Upper lobe of right lung (tissue), 1 donor: ENCODE data around the gene MS4A6E. TPM values are rescaled to one million over a fixed set of nuclear protein-coding genes. Genes with fewer than 3 reads are reported as not detected.
A peak's percentile ranks its signal among the peaks of the same experiment; 100 is the strongest.

Source experiments
- ATAC-seq: fragments of 200-7000 bp; cut with Tn5 transposase; one replicate; pipeline ENCODE4 v1.9.1; 2020; ENCODE audit warnings: mild to moderate bottlenecking, moderate library complexity
- DNase-seq: peaks from one replicate; pipeline ENCODE4 v3.0.0-alpha.2; 2020
- H3K27ac ChIP-seq: fragments of 200-600 bp; one replicate; pipeline ENCODE4 v1.8.0; 2022
- H3K27me3 ChIP-seq: fragments of 200-600 bp; one replicate; pipeline ENCODE4 v1.8.0; 2022; ENCODE audit warnings: mild to moderate bottlenecking
- H3K36me3 ChIP-seq: fragments of 200-600 bp; one replicate; pipeline ENCODE4 v1.8.0; 2022
- H3K4me1 ChIP-seq: fragments of 200-600 bp; one replicate; pipeline ENCODE4 v1.8.0; 2022
- H3K4me3 ChIP-seq: fragments of 200-600 bp; one replicate; pipeline ENCODE4 v1.8.0; 2022; ENCODE audit warnings: mild to moderate bottlenecking
- H3K9me3 ChIP-seq: fragments of 200-600 bp; one replicate; pipeline ENCODE4 v1.8.0; 2022
- intact Hi-C: fragments of 100-400 bp; cut with DNase I; formaldehyde crosslinking; loops from one replicate; pipeline ENCODE4 v1.11.0; 2022
- total RNA-seq: library from RNA; stranded (reverse); fragmentation: NEBNext Ultra II Directional; extraction: Animal tissue kit (Norgen Biotek cat#: 25700); gene quantifications from one replicate; pipeline ENCODE4 v1.2.1, GENCODE V29; 2021
- TF ChIP-seq, protein P1 (sequence below): fragments of 200-600 bp; IDR thresholded peaks from one replicate; pipeline ENCODE4 v1.8.0; 2022; ENCODE audit warnings: antibody characterized with exemption
- donor health status: DM: no; HTN: yes; CAD: no; lungs with severe emphysema.

Gene MS4A6E
- total RNA-seq, 1 donor from 2014 or later, result not detected

- peak; percentile 81 for ATAC-seq
- no peak overlapping the region for H3K4me3 ChIP-seq
- intact Hi-C loops, result no loop called here
- no peaks in the 10 kb centered on the region for H3K9me3 ChIP-seq
- no peaks in the 10 kb centered on the region for H3K36me3 ChIP-seq
- TF ChIP-seq, protein P1, sequence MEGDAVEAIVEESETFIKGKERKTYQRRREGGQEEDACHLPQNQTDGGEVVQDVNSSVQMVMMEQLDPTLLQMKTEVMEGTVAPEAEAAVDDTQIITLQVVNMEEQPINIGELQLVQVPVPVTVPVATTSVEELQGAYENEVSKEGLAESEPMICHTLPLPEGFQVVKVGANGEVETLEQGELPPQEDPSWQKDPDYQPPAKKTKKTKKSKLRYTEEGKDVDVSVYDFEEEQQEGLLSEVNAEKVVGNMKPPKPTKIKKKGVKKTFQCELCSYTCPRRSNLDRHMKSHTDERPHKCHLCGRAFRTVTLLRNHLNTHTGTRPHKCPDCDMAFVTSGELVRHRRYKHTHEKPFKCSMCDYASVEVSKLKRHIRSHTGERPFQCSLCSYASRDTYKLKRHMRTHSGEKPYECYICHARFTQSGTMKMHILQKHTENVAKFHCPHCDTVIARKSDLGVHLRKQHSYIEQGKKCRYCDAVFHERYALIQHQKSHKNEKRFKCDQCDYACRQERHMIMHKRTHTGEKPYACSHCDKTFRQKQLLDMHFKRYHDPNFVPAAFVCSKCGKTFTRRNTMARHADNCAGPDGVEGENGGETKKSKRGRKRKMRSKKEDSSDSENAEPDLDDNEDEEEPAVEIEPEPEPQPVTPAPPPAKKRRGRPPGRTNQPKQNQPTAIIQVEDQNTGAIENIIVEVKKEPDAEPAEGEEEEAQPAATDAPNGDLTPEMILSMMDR, result no peak
- H3K27ac ChIP-seq, result no peak overlapping the region
- no peaks in the 10 kb centered on the region for H3K4me1 ChIP-seq
- H3K27me3 ChIP-seq, result no peaks in the 10 kb centered on the region
- DNase-seq, result no peak
Measured at GRCh38 chr11:60310407-60310998, 16.6 kb upstream of the MS4A6E start.

GRCh38 chr11:60314635-60315321, 12.3 kb upstream of the MS4A6E start:
- no peak for ATAC-seq
- intact Hi-C loops, result no loop called here
- no peaks in the 10 kb centered on the region for H3K4me1 ChIP-seq

DNA sequence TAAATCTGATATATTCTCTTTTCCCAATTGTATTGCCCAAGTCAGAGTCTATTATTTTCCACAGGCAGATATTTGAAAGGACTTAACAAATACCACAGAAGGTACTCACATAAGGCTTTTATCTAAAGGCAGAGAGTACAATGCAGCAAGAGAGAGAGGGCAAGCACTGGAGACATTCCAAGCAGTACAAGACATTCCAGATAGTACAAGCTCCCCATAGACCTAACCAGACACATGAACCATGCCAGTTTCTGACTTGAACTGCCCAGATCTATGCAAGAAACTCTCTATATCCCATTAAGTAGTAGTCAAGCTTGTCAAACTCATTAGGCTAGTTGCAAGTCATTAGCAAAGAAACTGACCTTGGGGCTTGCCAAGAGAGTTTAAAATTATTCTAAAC, 11.2 kb upstream of the MS4A6E start:
- H3K4me3 ChIP-seq, result no peak overlapping the region
- H3K27me3 ChIP-seq, result no peaks in the 10 kb centered on the region
- H3K9me3 ChIP-seq, result no peaks in the 10 kb centered on the region
- no peak for DNase-seq
- no peak overlapping the region for H3K27ac ChIP-seq
- no peak for ATAC-seq
- H3K4me1 ChIP-seq, result no peaks in the 10 kb centered on the region
- no peaks in the 10 kb centered on the region for H3K36me3 ChIP-seq
- intact Hi-C loops, result no loop called here
- TF ChIP-seq, protein P1, result no peak

More at GRCh38 chr11:60314635-60315321, 12.3 kb upstream of the MS4A6E start:
- TF ChIP-seq, protein P1, result no peak
- Histone ChIP-seq H3K27me3 (no peaks in the 10 kb centered on the region), H3K27ac (no peak overlapping the region), H3K36me3 (no peaks in the 10 kb centered on the region), H3K9me3 (no peaks in the 10 kb centered on the region), H3K4me3 (no peak overlapping the region)
- no peak for DNase-seq

DNA sequence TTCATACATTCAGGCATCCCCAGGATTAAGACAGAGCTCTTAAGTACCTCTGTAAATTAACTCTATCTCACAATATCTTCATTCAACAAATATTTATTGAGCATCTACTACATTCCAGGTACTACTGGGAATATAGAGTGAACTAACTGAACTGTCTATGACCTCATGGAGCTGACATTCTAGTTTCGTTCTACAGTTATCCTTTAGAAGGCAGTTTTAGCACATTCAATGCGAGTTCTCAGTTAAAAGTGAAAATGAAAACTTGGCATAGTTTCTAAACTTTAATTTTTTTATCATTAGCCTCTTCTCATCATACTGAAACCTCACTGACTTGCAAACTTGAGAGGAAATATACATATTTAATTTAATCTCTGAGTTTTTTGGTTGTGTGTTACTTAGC, 10.7 kb upstream of the MS4A6E start:
- no peaks in the 10 kb centered on the region for H3K36me3 ChIP-seq
- H3K4me3 ChIP-seq, result no peak overlapping the region
- H3K4me1 ChIP-seq, result no peaks in the 10 kb centered on the region
- intact Hi-C loops, result no loop called here
- ATAC-seq, result no peak
- H3K27me3 ChIP-seq, result no peaks in the 10 kb centered on the region
- TF ChIP-seq, protein P1, result no peak
- H3K27ac ChIP-seq, result no peak overlapping the region
- no peak for DNase-seq
- H3K9me3 ChIP-seq, result no peaks in the 10 kb centered on the region

DNA sequence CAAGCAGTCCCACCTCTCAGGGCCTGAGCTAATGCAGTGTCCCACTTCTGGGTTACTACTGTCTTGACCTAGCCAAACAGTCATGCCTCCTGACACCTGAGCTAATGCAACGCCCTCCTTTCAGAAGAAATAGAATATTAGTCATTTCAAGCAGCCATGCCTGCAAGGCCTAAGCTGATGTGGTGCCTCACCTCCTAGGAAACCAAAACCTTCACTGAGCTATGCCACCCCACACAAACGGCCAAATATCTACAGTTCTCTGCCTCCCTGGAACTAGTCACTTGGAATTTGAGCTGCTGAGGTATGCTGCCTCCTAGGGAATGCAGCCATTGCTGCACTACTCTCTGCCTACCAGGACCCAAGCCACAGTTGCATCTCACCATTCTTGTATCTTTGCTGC, 8.3 kb upstream of the MS4A6E start:
- intact Hi-C loops, result no loop called here
- Histone ChIP-seq H3K4me3 (no peak overlapping the region), H3K27ac (no peak overlapping the region), H3K4me1 (no peaks in the 10 kb centered on the region), H3K9me3 (no peaks in the 10 kb centered on the region), H3K27me3 (no peaks in the 10 kb centered on the region), H3K36me3 (no peaks in the 10 kb centered on the region)
- TF ChIP-seq, protein P1, result no peak
- no peak for ATAC-seq
- DNase-seq, result no peak
